Nucleus accumbens (tissue), 56 donors: ENCODE data around the gene NETO2.
"Not testable (repeated sequence)": the region's sequence is repeated elsewhere in the genome, so short reads cannot be mapped to it uniquely, and the experiment has no call there.

Source experiments
- DNase-seq, 56 donors: peaks; one replicate each; lab custom pipeline; 2025; lab: John Stamatoyannopoulos, UW

The NETO2 gene

DNA sequence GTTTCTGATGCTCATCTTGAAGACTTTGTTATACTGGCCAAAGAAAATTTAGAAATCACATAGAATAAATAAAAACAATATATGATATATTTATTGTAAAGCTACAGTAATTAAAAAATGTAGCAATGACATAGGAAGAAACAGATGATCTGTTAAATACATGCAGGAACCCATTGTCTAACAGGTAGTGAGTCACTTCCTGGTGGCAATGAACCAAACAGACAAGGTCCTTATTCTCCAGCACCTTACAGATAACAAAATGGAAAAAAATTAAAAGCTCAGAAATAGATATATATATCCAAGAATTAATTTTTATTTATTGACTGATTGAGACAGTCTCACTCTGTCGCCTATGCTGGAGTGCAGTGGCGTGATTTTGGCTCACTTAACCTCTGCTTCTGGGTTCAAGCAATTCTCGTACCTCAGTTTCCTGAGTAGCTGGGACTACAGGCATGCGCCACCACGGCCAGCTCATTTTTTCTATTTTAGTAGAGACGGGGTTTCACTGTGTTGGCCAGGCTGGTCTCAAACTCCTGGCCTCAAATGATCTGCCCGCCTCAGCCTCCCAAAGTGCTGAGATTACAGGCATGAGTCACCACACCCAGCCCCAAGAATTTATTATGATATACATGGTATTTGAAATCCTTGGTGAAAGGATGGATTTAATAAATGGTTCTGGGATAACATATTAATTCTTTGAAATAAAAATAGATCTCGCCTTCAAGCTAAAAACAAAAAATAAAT, 7.5 kb downstream of the NETO2 start:
- DNase-seq: no peak

GRCh38 chr16:47134550-47134949, 9.2 kb downstream of the NETO2 start:
- DNase-seq: no peak

DNA sequence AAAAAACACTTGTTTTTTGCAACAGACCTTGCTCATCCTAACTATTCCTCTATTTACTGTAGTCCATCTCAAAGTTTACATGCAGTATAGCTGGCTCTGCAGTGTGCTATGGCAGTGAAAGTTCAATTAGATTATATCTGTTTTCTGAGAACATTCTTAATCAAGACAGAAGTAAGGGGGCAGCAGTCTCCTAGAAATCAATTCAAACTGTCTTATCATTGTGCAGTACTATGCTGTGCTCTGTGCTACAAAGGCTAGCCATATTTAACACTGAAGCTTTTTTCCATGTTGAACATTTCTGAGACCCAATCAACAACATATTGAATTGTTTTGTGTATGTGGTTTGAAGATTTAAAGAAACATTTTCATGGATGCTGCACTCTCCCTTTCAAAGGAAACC, 11.4 kb downstream of the NETO2 start:
- no peak for DNase-seq

- DNase-seq: no peak
Observed at GRCh38 chr16:47129755-47130435, 13.8 kb downstream of the NETO2 start.

DNA sequence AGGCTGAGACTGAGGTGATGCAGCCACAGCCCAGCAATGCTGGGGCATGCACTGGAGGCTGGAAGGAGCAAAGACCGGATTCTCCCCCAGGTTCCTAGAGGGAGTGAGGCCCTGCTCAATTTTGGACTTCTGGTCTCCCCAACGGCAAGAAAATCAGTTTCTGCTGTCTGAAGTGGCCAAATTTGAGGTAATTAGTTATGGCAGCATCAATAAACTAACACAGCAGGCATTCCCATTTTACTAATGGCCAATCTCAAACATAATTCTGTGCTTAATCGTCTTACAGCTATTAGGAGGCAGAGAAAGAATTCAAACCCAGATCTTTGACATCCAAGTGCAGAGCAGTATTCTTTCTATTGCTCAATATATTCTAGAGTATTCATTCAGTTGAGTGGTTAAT, 16.2 kb downstream of the NETO2 start:
- no peak for DNase-seq

DNA sequence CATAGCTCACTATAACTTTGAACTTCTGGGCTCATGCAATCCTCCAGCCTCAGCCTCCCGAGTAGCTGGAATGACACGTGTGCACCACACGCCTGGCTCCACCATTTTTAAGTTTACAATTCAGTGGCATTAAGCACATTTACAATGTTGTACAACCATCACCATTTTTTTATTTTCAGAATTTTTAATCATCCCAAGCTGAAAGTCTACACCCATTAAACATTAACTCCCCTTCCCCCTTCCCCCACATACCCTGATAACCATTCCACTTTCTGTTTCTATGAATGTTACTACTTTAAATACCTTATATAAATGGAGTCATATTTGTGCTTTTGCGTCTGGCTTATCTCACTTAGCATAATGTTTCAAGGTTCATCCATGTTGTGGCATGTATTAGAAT, 18.0 kb downstream of the NETO2 start:
- DNase-seq: no peak

DNA sequence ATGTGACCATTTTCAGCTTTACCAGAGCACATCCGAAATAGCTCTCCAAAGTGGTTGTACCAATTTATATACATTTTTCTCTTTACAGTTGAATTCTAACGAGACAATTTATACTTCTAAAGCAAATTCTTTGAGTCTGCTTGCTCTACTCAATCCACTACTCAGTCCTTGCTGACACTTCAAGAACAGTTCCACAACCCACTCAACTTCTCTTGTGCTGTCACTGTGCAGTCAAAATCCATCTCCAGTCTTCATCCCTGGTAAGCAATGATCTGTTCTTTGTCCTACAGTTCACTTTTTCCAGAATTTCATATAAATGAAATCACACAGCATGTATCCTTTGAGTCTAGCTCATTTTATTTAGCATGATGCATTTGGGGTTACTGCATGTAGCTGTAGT, 30.6 kb downstream of the NETO2 start:
- peak in 1 of 56 donors; percentile 2 for DNase-seq

GRCh38 chr16:47110939-47111338, 32.8 kb downstream of the NETO2 start:
- DNase-seq: no peak

DNA sequence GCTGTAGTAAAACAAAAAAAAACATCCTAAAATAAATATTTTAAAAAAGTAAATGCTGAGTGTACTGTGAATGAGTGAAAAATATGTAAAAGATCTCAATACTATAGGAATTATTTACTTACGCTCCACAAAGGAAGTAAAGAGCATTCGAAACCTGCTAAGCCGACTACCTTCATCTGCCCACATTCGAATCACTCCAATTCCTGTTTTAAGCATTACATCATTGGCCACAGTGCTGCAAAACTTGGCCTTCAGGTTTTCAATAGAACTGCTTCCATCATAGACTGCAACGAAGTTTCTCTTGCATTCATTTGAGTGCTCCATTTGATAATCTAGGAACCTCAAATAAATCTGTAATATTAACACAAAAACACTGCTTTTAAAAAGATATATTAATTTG, 34.4 kb downstream of the NETO2 start:
- DNase-seq: no peak

GRCh38 chr16:47102921-47103320, 40.8 kb downstream of the NETO2 start:
- not testable (repeated sequence) for DNase-seq

- not testable (repeated sequence) for DNase-seq
Observed at GRCh38 chr16:47097154-47097553, 46.6 kb downstream of the NETO2 start.

GRCh38 chr16:47096297-47096696, 47.4 kb downstream of the NETO2 start:
- no peak for DNase-seq

DNA sequence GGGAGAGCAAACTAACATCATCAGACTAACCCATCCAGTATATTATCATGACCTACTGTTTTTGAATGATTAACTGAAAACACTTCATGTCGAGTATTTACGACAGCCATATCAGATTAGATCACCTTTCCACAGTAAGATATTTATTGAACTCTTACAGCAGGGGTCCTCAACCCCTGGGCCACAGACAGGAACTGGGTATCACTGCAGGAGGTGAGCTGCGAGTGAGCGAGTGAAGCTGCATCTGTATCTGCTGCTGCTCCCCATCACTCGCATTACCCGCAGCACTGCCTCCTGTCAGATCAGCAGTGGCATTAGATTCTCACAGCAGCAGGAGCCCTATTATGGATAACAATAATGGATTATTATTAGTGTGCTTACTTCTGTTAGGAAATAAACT, 59.5 kb downstream of the NETO2 start:
- no peak for DNase-seq

DNA sequence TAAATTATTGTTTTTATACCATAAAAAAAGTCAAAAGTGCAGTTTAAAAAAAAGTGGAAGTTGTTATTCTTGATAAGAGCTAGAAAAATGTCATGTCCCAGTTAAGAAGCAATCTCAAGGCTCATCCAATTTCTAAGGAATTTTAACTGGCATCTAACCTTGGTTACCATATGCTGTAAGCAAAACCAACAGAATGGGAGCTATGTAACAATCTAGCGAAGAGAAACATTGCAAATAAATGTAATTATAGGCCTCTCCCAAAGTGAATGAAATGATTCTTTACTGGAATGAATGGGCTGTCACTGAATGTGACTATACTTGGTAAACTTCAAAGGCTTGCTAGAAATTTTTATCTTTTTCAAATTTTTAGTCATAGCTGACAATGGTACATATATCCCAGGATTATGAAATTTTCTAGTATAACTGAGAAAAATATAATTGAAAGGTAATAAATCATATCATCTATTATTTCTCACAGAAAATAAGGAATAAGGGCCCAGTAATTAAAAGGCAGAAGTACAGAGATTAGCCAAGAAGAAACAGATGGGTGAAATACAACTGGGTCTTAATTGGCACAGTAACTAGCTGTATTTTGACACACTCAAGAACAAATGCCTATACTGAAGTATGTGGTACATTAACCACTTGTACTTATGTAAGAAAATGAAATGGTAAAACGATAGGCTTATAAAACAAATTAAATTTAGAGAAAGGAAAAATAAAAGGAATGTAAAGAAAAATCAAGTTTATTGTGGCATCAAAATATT, 61.5 kb downstream of the NETO2 start:
- no peak for DNase-seq

DNA sequence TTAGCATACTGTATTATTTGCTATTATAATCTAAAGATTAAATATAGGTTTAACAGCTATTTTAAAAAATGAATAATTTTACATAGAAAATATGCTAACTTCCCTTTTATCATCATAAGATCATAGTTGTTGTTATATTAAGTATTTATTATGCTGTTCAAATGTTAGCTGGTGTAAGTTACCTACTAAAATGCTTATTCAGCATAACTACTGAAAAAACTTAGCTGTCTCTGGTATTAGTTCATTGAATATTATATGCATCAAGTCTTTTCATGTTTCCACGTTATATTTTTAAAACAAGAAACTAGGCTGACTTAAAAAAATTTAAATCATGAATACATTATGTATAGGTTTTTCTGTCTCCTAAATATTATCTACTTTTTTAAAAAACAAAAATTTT, 62.6 kb downstream of the NETO2 start:
- no peak for DNase-seq

DNA sequence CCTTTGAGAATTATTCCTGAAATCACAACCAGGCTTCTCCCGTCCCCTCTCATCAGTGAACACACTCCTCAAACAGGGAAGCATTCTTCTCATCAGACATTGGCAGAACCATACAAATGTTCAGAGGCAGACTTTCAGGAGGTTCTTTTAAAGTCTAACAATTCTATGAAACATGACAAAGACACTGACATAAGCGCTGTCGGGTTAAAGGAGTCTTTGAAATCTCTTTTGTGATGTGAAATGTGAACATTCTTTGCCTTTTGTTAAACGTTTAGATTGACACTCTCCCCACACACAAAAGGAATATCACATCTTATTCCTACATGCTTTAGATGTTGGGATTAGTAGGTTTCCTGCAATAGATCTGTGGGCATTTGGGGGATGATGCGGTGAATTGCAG, 63.9 kb downstream of the NETO2 start:
- DNase-seq: no peak

- no peak for DNase-seq
Observed at GRCh38 chr16:47073223-47074155, 70.3 kb downstream of the NETO2 start.

DNA sequence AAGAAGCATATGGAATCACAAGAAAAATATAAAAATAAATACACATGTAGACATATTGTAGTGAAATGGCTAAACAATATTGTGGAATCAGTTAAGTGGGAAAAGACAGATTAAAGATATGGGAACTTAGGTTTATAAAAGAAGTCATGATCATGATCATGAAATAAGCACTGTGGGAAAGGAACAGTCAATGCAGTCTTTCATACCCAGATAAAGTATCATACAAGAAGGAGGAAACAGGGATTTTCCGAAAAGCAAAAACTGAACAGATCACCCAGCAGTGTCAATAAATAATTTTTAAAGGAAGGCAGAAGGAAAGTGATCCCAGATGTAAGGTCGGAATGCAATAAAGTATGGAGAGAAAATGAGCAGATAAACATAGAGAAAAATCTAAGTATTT, 71.6 kb downstream of the NETO2 start:
- no peak for DNase-seq

DNA sequence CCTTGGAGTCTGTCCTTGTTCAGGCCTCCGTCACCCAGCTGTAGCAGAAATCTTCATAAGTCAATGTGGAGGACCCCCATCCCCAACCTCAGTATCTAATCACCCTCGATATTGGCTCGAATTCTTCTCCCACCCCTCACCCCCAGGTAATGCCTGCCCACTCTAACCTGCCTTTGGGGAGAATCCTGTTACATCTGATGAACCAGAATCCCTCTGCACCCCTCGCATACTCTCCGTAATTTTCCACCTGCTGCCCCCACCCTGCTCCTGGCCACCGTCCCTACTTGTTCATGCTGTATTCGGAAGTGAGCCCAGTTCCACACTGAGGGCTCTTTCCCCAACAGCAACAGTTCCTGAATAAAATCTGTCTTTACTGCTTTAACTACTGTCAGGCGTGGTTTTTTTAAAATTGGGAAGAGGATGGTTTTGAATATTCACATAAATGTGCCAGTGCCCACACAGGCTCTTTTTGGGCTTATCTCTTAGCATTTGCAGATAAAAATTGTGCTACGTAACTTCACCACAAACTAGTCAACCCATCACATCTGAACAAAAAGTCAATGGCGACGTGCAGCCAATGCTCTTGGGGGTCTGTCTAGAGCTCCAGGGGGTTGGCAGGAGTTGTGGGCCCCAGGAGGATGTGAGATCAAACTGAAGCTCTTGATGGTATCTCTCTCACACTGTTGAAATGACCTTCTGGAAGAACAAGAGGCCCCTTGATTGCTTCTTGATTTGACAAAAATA, 73.7 kb downstream of the NETO2 start:
- no peak for DNase-seq

DNA sequence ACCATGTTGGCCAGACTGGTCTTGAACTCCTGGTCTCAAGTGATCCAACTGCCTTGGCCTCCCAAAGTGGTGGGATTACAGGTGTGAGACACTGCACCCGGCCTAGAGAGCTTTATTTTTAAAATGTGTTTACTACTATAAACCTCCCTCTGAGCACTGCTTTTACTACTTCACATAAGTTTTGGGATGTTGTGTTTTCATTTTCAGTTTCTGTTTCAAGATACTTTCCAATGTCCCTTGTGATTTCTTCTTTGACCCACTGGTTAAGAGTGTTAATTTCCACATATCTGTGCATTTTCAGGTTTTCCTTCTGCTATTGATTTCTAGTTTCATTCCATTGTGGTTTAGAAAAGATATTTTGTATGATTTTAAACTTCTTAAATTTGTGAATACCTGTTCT, 74.4 kb downstream of the NETO2 start:
- DNase-seq: no peak
